Ammon's horn (tissue), 1 donor: ENCODE results near the gene GPR141.
"Not testable (repeated sequence)": the region's sequence is repeated elsewhere in the genome, so short reads cannot be mapped to it uniquely, and the experiment has no call there.

ENCODE experiments used
- DNase-seq: peaks from one replicate; pipeline ENCODE4 v3.0.0-alpha.2; 2016; ENCODE audit warnings: low spot score

Gene GPR141

DNA sequence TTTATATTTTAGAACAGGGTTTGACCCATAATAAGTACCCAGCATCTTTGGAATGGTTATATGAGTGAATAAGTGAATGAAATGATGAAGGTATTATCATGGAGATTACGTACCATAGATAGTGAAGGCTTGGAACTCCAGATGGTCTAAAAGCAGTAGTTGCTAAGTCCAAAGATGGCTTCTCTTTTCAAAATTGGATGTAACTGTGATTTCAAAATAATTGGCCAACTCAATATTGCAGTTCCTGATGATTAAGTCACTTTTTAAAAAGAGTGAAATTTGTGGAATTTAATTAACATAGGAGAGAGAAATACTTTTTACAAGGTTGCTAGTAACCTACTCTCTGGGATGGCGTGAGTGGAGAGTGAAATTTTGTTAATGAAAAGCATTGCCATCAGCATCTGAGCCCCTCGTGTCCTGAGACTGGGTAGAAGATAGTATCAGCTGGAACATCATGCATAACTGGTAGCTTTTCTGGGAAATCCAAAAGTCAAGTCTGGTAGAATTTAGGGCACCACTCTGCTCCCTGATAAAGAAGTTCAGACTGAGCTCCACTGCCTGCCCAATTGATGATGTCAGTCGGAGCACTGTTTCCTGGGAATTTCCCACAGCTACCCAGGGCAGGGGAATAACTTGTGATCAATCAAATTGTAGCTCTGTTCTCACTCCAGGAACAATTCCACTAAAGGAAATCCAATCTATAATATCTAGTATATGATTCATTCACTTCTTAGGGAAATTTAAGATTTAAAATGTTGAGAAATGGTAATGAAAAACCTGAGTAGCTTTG lies 3.2 kb downstream of the GPR141 start:
- no peak for DNase-seq

DNA sequence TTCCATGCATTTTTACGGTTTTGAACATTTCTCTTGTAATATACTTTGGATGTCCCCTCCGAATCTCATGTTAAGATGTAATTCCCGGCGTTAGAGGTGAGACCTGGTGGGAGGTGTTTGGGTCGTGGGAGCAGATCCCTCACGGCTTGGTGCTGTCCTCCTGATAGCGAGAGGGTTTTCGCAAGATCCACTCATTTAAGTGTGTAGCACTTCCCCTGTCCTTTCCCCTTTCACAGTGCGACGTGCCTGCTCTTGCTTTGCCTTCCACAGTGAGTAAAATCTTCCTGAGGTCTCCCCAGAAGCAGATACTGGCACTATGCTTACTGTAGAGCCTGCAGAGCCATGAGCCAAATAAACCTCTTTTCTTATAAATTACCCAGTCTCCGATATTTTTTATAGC lies 6.6 kb downstream of the GPR141 start:
- DNase-seq, result peak; percentile 50

DNA sequence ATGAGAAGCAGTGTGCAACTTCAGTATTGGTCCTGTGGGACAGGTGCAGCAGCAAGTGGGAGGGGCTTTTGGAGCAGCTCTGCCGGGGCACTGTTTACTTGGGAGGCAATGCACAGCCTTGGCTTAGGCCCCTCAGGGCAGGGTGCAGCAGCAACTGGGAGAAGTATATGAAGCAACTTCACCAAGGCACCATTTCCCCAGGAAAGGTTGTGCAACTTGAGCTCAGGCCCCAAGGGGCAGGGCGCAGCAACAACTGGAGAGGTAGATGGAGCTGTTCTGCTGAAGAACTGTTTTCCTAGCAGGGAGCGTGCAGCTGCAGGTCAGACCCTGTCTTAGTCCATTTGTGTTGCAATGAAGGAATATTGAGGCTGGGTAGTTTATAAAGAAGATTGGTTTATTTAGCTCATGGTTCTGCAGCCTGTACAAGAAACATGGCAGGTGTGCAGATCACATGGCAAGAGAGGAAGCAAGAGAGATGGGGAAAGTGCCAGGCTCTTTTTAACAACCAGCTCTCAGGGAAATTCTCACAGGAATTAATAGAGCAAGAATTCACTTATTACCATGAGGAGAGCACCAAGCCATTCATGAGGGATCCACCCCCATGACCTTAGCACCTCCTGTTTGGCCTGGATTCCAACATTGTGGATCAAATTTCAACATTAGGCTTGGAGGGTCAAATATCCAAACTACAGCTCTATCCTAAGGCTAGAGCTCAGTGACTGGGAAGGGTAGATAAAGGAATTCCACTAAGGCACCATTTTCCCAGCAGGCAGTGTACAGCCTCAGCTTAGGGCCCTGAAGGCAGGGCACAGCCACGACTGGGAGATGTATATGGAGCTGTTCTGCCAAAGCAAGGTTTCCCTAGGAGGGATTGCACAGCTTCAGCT lies 10.9 kb downstream of the GPR141 start:
- DNase-seq, result peak; percentile 28

DNA sequence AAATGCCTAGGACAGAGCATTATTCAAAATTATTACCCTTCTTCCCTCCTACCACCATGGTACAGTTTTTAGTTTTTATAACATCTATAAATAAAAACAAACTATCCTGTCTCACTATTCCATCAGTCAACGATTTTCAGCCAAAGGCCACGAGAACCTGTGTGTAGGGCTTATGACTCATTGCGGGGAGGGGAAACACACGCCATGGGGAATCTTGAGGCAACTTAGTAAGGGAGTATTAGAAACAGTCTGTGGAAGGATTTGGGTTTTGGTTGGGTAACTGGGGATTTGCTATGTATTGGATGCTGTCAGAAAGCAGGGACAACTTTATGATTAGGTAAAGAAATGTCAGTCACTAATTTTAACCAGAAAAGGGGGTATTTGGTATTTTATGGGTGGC lies 14.7 kb downstream of the GPR141 start:
- DNase-seq, result no peak

DNA sequence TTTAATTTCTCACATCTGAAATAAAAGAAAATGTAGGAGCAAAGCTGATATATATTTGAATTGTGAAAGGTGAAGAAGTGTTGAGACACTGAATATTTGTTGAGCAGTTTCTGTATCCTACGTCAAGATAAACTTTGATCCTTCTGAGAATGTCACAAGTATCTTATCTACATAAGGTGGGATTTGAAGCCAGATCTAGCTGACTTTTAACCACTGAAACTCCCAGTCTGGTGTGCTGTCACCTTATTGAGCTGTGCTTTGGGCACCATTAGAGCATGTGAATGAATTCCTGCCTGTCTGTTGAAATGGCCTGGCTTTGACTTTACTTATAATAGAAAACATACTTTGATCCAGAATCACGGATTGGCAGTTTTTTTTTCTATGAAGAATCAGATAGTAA lies 15.2 kb downstream of the GPR141 start:
- DNase-seq, result no peak

DNA sequence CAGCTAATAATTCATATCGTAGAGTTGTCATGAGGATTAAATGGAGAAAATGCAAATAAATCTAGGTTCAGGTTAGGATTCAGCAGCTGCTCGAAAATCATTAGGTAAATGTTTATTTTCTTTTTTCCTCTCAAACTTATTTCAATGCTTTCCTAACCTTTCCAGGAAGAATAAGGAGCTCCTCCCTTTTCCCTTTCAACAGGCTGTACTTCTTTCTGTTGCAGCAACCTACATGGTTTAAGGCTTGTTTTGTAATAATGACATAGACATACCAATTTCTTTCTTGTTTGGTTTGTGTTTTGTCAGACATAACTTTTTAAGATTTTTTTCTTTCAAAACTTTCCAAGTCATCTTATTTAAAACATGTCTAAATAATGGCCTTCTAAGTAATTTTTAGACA lies 18.2 kb downstream of the GPR141 start:
- DNase-seq, result no peak

DNA sequence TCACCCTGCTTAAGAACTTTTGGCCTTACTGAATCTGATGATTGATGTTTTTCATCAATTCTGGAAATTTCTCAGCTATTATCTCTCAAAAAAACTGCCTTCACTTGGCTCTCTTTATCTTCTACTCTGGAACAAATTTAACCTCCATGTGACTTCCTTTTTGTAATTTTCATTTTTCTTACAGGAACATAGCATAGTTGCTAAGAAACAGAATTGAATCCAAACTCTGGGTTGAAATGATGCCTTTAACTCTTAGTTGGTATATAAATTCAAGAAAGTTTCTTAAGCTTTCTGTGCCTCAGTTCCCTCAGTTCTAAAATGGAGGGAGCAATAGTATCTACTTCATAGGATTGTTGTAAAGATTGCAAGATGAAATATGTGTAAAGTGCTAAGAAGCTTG lies 19.8 kb downstream of the GPR141 start:
- no peak for DNase-seq

DNA sequence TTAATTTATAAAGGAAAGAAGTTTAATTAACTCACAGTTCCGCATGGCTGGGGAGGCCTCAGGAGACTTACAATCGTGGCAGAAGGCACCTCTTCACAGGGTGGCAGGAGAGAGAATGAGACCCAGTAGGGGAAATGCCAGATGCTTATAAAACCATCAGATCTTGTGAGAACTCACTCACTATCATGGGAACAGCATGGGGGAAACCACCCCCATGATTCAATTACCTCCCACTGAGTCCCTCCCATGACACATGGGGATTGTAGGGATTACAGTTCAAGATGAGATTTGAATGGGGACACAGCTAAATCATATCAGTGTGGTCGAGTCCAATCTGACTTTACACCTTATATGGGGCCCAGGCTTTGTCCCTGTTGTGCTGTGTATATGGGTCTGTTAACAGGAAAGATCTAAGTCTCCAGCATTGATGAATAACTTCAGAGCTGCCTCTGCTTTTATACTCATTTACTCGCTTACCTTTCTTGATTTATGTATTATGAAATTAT lies 20.8 kb downstream of the GPR141 start:
- DNase-seq, result not testable (repeated sequence)

DNA sequence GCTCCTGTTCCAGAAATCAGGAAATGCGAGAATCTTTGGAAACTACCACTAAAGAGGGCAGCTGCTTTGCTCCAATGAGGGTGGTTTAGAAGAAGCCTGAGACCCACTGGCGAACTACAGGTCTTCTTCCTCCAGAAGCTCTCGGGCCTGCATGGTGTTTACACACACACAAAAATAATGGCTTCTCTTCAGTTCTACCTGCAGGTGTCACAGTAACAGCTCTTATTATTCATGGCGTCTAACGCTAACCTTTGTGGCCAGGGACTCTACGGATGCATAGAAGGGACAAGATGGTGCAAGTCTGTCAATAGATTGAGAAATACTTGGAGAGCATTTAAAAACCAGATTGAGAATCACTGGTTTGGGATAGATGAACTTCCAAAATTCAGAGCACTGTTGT lies 22.4 kb downstream of the GPR141 start:
- DNase-seq, result no peak

DNA sequence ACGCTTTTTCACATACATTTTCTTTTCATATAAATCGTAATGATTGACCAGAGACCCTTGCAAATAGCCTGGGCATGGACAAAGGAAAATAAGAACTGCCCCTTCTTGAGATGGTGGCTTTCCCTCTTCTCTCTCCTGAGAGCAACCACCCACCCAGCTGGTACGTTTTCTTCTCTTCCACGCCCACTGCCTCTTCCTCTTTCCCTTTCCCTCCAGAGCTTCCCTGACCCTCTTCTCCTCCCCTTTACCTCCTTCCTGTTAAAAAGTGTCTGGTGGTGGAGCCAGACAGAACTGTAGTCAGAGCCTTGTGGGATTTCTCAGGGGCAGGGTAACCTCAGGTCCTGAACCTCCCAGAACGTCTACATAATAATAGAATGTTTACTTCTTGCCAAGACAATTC lies 23.2 kb downstream of the GPR141 start:
- DNase-seq, result no peak

DNA sequence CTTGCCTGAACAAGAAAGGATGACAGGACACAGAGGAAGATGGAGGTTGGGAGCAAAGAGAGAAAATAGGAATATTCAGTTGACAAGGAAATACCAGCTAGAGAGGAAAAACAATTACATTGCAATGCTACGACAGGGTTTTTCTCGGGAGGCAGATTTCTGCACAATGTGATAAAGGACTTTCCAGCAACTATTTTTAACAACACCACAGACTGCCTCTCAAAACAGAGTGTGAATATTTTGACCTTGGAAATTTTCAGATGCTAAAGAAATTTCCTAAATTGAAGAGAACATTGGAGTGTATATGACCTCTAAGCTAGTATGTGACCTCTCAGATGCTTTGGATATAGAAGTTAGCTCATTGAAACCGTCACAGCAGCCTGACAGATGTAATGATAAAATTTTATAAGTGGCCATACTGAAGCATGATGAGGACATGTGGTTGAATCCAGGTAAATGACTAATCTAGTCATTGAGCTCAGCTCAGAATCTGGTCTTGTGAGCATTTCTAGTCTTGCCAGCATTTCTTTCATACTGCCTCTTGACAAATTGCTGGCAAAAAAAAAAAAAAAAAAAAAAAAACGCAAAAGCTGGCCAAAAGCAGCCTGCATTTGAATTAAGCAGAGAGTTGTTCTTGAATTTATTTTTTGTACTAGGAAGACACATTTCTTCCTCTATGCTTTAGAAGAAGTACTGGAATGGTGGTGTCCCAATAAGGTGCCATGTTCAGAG lies 24.4 kb downstream of the GPR141 start:
- no peak for DNase-seq

DNA sequence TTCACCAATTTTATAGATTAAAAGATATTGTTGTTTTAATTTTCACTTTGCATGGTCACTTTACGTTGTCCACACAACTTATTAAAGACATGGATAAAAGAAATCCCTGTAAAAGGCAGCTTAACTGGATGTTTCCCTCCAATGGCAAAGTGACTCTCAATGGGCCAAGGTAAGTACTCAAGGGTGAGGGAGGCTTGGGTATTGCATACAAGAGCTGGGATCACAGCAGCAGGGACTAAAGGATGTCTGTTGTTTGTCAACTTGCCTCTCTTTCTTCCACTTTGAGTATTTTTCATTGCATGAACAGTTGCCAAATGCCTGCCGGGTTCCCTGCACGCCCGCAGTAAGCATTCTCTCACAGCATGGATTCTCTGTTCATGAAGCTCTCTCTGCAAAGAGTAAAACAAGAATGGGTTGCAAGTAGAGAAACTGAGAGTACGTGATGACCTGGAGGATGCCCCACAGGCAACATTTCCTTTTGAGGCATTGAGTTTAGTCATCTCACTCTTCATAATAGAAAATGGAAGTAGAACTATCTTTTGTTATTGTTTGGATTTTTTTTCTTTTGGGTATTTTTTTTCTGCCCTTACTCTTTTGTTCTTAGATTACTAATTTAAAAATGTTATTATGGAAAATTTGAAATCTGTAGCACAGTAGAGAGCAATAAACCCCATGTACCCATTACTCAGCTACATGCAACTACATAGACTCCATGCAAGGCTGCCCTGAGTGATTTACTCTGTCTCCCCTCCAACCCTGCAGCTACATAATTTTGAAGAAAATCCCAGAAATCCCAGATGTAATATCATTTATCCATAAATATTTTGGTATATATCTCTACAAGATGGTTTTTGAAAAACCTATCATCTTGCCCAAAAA lies 26.3 kb downstream of the GPR141 start:
- no peak for DNase-seq

DNA sequence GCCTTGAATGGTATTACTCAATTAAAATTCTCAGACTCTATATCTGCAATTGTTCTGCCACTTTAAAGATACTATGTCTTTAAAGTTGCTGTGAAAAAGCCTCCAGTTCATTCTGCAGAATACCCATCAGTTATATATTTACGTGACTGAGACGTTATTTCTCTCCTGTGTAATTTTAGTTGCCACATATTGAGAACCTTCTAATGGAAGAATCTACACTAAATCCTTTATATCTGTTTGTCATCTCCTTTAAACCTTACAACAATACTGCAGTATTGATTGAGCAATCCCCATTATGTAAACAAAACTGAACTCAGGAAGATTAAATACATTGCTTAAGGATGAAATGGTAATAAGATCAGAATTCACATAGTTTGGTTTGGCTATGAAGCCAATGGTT lies 30.0 kb downstream of the GPR141 start:
- no peak for DNase-seq

DNA sequence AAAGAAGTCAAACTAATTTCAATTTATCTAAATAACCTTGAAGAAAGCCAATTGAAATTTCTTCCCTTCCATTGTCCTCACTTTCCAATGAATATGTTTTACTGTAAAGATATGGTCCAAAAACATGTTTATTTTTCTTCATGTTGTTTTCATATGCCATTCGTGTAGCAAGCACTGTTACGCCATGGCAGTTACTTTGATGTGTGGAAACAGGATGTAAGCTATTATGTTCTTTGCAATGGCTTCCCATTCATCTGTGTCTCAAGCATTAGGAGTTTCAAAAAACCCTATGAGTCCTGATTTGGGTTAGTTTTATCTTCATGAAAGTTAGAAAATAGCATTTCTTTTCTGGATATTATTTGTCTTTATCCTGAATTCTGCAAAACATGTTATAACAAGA lies 31.0 kb downstream of the GPR141 start:
- no peak for DNase-seq

DNA sequence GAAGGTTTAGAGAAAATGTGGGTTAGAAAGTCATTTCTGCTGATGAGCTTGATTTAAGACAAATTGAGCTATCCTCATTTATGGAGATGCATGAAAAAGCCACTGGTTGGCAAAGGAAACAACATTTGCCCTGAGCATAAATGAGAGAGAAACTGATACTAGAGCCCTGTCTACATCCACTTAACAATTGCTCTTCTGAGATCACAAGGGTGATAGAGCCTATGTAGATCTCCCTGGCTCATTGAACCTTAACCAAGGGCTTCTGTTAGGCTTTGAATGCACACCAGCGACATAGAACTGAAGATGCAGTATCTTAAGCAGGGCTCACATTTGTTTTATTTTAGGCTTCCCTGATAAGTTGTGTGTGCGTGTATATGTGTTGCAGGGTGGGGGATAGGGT lies 35.0 kb downstream of the GPR141 start:
- DNase-seq, result no peak

DNA sequence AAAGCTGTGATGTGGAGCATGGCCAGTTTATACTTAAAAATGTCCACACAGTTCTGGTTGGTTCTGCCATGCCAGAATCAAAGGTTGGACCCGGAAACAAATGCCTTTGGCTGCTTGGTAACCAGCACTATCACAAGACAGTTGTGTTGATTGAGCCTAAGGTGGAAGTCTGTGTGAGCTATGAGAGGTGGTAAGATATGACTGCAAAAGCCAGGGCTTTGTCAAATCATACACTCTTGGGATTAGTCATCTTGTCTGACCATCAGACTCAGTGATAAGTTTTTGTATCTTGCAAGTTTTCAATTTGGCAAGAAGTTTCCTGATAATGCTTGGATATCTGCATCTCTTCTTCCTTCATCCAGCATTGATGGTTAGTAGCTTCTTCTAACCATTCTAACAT lies 35.5 kb downstream of the GPR141 start:
- DNase-seq, result no peak

DNA sequence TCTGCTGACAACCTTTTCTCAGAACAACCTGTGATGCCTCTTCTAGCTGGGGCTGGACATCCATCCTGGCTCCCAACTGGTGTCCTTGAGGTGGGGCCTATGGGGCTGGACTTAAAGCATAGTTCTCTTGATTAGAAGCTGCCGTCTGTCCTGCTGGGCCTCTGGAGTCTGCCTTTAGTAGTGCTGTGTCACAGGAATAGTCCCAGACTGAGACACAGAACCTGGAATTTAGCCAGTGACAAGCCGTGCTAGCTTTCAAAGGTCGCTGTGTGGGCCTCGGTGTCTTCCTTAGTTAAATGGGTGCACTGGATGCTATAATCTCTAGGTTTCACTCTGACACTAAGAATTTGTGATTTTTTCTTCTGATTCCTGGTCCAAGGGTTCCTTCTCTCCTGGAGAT lies 41.2 kb downstream of the GPR141 start:
- peak; percentile 9 for DNase-seq

DNA sequence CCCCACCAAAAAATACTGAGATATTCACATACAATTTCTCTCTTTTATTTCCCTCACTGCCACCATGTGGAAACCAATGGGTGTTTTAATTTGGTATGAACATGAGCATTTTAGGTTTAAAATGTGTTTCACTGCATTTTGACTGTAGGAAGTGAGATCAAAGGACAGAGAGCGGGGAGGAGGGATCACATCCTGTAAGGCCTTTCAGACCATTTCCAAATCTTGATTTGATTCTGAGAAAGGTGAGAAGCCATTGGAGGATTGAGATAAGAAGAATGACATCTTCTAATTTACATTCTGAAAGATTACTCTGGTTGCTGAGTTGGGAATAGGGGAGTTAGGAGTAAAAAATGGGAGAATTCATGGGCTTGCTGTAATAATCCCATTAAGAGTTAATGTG lies 42.5 kb downstream of the GPR141 start:
- no peak for DNase-seq

DNA sequence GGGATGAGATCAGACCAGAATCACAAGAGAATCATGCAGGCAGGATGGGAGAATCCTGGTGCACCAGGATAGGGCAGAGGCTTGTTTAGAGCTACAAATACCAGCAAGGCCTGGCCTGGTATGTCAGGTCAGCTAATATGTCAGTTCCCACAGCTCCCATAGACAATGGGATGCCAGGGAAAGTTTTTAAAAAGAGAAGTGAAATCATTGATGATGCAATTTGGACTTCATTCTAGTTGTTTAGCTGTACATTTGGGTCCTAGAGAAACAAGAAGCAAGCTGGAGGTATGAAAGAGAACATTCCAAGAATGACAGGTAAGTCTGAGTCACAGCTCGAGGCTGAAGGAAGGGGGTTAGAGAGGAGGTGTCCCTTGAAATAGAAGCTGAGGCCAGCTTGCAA lies 45.2 kb downstream of the GPR141 start:
- DNase-seq, result peak; percentile 20

DNA sequence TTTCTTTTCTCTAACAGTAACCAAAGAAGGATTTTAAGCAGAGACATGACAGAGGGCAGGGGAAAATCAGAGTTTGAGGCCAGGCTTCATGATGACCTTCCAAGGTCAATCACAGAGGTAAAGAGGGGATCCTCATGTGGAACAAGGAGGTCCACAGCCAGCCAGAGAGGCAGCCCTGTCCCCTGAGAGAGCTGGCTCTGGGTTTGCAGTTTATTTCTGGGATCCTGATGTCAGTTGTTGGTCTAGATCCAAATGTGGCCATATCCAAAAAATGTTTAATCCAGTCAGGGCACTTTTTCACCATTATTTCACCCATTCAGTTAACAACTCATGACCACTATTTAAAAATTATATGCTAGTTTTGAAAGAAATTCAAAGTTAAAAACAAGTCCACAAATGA lies 45.6 kb downstream of the GPR141 start:
- DNase-seq, result no peak

DNA sequence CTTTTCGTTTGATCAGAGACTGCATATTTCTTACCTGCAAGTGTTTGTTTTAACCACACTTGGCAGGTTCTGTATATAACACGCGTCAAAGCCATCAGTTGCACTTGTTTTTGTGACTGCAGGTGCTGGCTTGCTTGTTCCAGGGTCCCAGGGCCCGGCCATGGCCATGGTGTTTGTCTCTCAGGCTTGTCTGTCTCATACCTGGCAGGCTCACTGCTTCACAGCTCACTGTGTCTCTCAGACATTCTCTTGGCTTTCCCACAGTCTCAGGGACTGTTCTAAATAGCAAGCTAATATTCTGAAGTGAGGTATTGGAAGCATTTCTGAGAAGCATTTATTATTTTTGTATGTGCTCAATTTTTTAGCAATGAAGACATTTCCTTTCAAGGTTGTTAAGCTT lies 46.9 kb downstream of the GPR141 start:
- no peak for DNase-seq

DNA sequence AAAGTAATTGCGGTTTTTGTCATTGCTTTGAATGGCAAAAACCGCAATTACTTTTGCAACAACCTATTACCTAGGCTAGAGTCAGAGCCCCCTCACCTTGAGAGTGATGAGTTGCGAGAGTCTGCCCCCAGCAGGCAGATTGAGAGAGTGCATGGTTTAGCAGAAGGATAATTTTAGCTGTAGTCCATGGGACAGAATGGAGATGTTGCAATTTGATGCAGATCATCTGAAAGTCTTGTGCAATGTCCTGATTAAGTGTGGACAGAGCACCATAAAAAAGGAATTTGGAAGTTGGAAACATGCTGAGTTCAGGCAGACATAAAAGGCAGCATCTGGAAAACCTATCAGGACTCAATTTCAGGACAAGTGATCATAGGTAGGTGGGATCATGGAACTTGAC lies 48.7 kb downstream of the GPR141 start:
- peak; percentile 38 for DNase-seq
